Measurements from ENCODE around the gene UROC1.

The UROC1 gene

GRCh38 chr3:126530171-126531050, 12.8 kb upstream of the UROC1 start:
- DNase-seq: no peak

GRCh38 chr3:126529585-126530170, 12.1 kb upstream of the UROC1 start:
- no peak for DNase-seq

GRCh38 chr3:126528800-126529541, 11.4 kb upstream of the UROC1 start:
- DNase-seq: no peak

GRCh38 chr3:126528419-126528799, 10.8 kb upstream of the UROC1 start:
- no peak for DNase-seq

GRCh38 chr3:126527455-126528211, 10.1 kb upstream of the UROC1 start:
- no peak for DNase-seq

GRCh38 chr3:126527006-126527405, 9.4 kb upstream of the UROC1 start:
- no peak for DNase-seq

- no peak for DNase-seq
These were observed 9.1 kb upstream of the UROC1 start for GRCh38 chr3:126526668-126527005.

- no peak for DNase-seq
These were observed 8.5 kb upstream of the UROC1 start for GRCh38 chr3:126525853-126526667.

GRCh38 chr3:126525091-126525852, 7.7 kb upstream of the UROC1 start:
- no peak for DNase-seq

GRCh38 chr3:126524429-126524988, 6.9 kb upstream of the UROC1 start:
- DNase-seq: no peak

GRCh38 chr3:126523745-126524428, 6.3 kb upstream of the UROC1 start, which contains the start of gene CHST13:
CHST13 (plus strand) TSS chr3:126524155; CDS start chr3:126524333, 178 bp downstream.
- DNase-seq: no peak

GRCh38 chr3:126522363-126522788, 4.8 kb upstream of the UROC1 start:
- DNase-seq: peak in 2 of 4 experiments; percentile 5 to 6

GRCh38 chr3:126521122-126521891, 3.7 kb upstream of the UROC1 start:
- DNase-seq: no peak

GRCh38 chr3:126519506-126520455, 2.2 kb upstream of the UROC1 start:
- DNase-seq: no peak

GRCh38 chr3:126518779-126519177, 1.2 kb upstream of the UROC1 start:
- no peak for DNase-seq

- no peak for DNase-seq
These were observed 609 bp upstream of the UROC1 start for GRCh38 chr3:126517986-126518778.

GRCh38 chr3:126516936-126517290, 660 bp downstream of the UROC1 start:
- no peak for DNase-seq
